ENCODE measurements around the gene PCDHGB6. TPM values are rescaled to one million over a fixed set of nuclear protein-coding genes. Genes with fewer than 3 reads are reported as not detected.

Gene PCDHGB6
- total RNA-seq, 4 donors from 2014 or later = 4.5 to 13.8 (median 8.2) TPM

GRCh38 chr5:141366016-141366896 is 41.6 kb upstream of the PCDHGB6 start:
- Histone ChIP-seq H3K9me3 (peaks cover 57% of the 10 kb centered on the region), H3K27ac (no peak overlapping the region), H3K27me3 (peaks cover 28% of the 10 kb centered on the region), H3K4me3 (no peak overlapping the region), H3K4me1 (peaks cover 3% of the 10 kb centered on the region), H3K36me3 (no peaks in the 10 kb centered on the region)
- 34% methylated on average over 34 of the region's 46 CpGs for WGBS
- no peak for DNase-seq (ENCODE audit: low spot score in 2 of 2)
- TF ChIP-seq CTCF (IDR thresholded peaks at IDR 0.05) = no peak
- no peak for TF ChIP-seq POLR2A (IDR thresholded peaks at IDR 0.05)
- no peak for TF ChIP-seq POLR2AphosphoS5 (IDR thresholded peaks at IDR 0.05)
- no peak for TF ChIP-seq EP300 (IDR thresholded peaks at IDR 0.05)

GRCh38 chr5:141369994-141370848 is 37.6 kb upstream of the PCDHGB6 start, which contains the start of gene PCDHGB3:
Gene PCDHGB3, plus strand, starts transcription at chr5:141370242. Its CDS starts 153 bp downstream, at chr5:141370395.
- no peak for DNase-seq (ENCODE audit: low spot score in 2 of 2)

GRCh38 chr5:141371572-141372475 is 36.0 kb upstream of the PCDHGB6 start:
- Histone ChIP-seq H3K36me3 (no peaks in the 10 kb centered on the region), H3K4me3 (no peak overlapping the region), H3K27ac (no peak overlapping the region), H3K27me3 (peaks cover 12% of the 10 kb centered on the region), H3K9me3 (peaks cover 62% of the 10 kb centered on the region), H3K4me1 (no peaks in the 10 kb centered on the region)
- no peak for DNase-seq (ENCODE audit: low spot score in 2 of 2)
- WGBS = 31% methylated on average over 18 of the region's 69 CpGs
- TF ChIP-seq EP300 (IDR thresholded peaks at IDR 0.05) (no peak), POLR2A (IDR thresholded peaks at IDR 0.05) (no peak), POLR2AphosphoS5 (IDR thresholded peaks at IDR 0.05) (no peak), CTCF (IDR thresholded peaks at IDR 0.05) (no peak)

More at GRCh38 chr5:141369994-141370848, 37.6 kb upstream of the PCDHGB6 start, which contains the start of gene PCDHGB3:
- no peak within 1 kb of the TSS for H3K27ac ChIP-seq
- peak within 1 kb of the TSS; percentile 37 for H3K4me3 ChIP-seq
- H3K9me3 ChIP-seq = peaks cover 63% of the 10 kb centered on the region
- no peaks in the 10 kb centered on the region for H3K36me3 ChIP-seq
- H3K27me3 ChIP-seq = peaks cover 15% of the 10 kb centered on the region
- 21% methylated on average over 32 of the region's 32 CpGs for WGBS
- TF ChIP-seq POLR2AphosphoS5 (IDR thresholded peaks at IDR 0.05) (no peak), CTCF (IDR thresholded peaks at IDR 0.05) (peak in 1 of 2 donors; percentile 27)
- H3K4me1 ChIP-seq = no peaks in the 10 kb centered on the region

- no peaks in the 10 kb centered on the region for H3K36me3 ChIP-seq
- no peak within 1 kb of the TSS for H3K27ac ChIP-seq
- H3K4me1 ChIP-seq = no peaks in the 10 kb centered on the region
- peak within 1 kb of the TSS; percentile 29 for H3K4me3 ChIP-seq
- WGBS = 23% methylated on average over 23 of the region's 27 CpGs
- H3K27me3 ChIP-seq = peaks cover 9% of the 10 kb centered on the region
- peaks cover 60% of the 10 kb centered on the region for H3K9me3 ChIP-seq
- no peak for DNase-seq (ENCODE audit: low spot score in 2 of 2)
- TF ChIP-seq CTCF (IDR thresholded peaks at IDR 0.05) (no peak), POLR2AphosphoS5 (IDR thresholded peaks at IDR 0.05) (no peak), EP300 (IDR thresholded peaks at IDR 0.05) (no peak), POLR2A (IDR thresholded peaks at IDR 0.05) (no peak)
Measured at GRCh38 chr5:141373673-141374317, 34.0 kb upstream of the PCDHGB6 start, which contains the start of gene PCDHGA6. Gene PCDHGA6, plus strand, starts transcription at chr5:141373891. Its CDS starts 193 bp downstream, at chr5:141374084.

Data from suprapubic skin (tissue), 4 donors.